GM12878 (cell line): ENCODE measurements around the gene P2RX7. TPM values are rescaled to one million over a fixed set of nuclear protein-coding genes. Genes with fewer than 3 reads are reported as not detected.

Experiments used
- ATAC-seq: fragments of 200-7000 bp; cut with Tn5 transposase; 3 replicates; pipeline ENCODE4 v1.9.1; 2020; ENCODE audit warnings: mild to moderate bottlenecking, moderate library complexity
- BruUV-seq: library from RNA; stranded (reverse); fragments of 400-500 nt; replicated peaks from 2 replicates; lab custom pipeline; 2021; lab: Mats Ljungman, UMichigan
- CTCF ChIA-PET: fragments of 300-600 bp; sonication (Branson Sonifier 250); formaldehyde crosslinking; extraction: SDS; loops from one replicate; lab custom pipeline; 2021; ENCODE audit warnings: inconsistent platforms; lab: Yijun Ruan, JAX
- POLR2A ChIA-PET: fragments of 350-600 bp; formaldehyde crosslinking; extraction: SDS; loops from one replicate; lab custom pipeline; 2021; ENCODE audit warnings: inconsistent platforms; lab: Charles Lee
- RAD21 ChIA-PET: fragments of 300-600 bp; sonication (Branson Sonifier 250); formaldehyde crosslinking; loops from one replicate; lab custom pipeline; 2023; ENCODE audit warnings: antibody characterized with exemption; ENCODE audit not compliant: unreplicated experiment; lab: Charles Lee
- SMC1A ChIA-PET: fragments of 300-600 bp; sonication (Branson Sonifier 250); formaldehyde crosslinking; loops from one replicate; lab custom pipeline; 2023; ENCODE audit not compliant: unreplicated experiment, uncharacterized antibody; lab: Charles Lee
- DNase-seq: peaks from one replicate; pipeline ENCODE4 v3.0.0-alpha.2; 2011; ENCODE audit warnings: low read depth, low spot score
- FAIRE-seq: peaks from 3 replicates; lab custom pipeline; 2011; peaks lifted over from hg19 to GRCh38; lab: Jason Lieb, UNC
- H2AFZ ChIP-seq: 2 replicates; pipeline ENCODE4 v1.6.0; 2011; ENCODE audit warnings: low read depth, low read length, control low read depth; ENCODE audit not compliant: control insufficient read depth
- H3K27ac ChIP-seq: 2 replicates; pipeline ENCODE4 v1.5.1; 2011; ENCODE audit warnings: control low read depth; ENCODE audit not compliant: control insufficient read depth, insufficient read depth
- H3K27me3 ChIP-seq, 2 experiments: replicated peaks in 1 of 2; 2 replicates each; pipeline versions ENCODE4 v1.6.0 to v1.6.1; 2011; ENCODE audit warnings: low read length in 1 of 2; ENCODE audit not compliant: control insufficient read depth in 2 of 2, insufficient read depth in 2 of 2
- H3K36me3 ChIP-seq, 2 experiments: 2 replicates each; pipeline ENCODE4 v1.5.1; 2011; ENCODE audit warnings: low read length in 1 of 2; ENCODE audit not compliant: control insufficient read depth in 2 of 2, insufficient read depth in 2 of 2
- H3K4me1 ChIP-seq: 2 replicates; pipeline ENCODE4 v1.6.1; 2011; ENCODE audit warnings: mild to moderate bottlenecking, low read length, moderate library complexity, mixed read lengths; ENCODE audit not compliant: control insufficient read depth, insufficient read depth
- H3K4me2 ChIP-seq: 2 replicates; pipeline ENCODE4 v1.6.0; 2011; ENCODE audit warnings: control low read depth; ENCODE audit not compliant: control insufficient read depth, insufficient read depth
- H3K4me3 ChIP-seq: fragments of 200-600 bp; sonication (generic); 2 replicates; pipeline ENCODE4 v1.5.1; 2016
- H3K79me2 ChIP-seq: 2 replicates; pipeline ENCODE4 v1.6.0; 2011; ENCODE audit warnings: low read length; ENCODE audit not compliant: control insufficient read depth, insufficient read depth
- H3K9ac ChIP-seq: 2 replicates; pipeline ENCODE4 v1.8.0; 2011; ENCODE audit warnings: low read length, control low read depth, mixed read lengths; ENCODE audit not compliant: control insufficient read depth, insufficient read depth
- H3K9me3 ChIP-seq: replicated peaks from 3 replicates; pipeline ENCODE4 v1.5.1; 2011; ENCODE audit warnings: mild to moderate bottlenecking, low read length; ENCODE audit not compliant: control insufficient read depth, insufficient read depth
- H4K20me1 ChIP-seq: 2 replicates; pipeline ENCODE4 v1.6.0; 2011; ENCODE audit not compliant: control insufficient read depth, insufficient read depth
- BCLAF1 ChIP-seq: fragments of 450-650 bp; IDR thresholded peaks from 2 replicates; pipeline ENCODE4 v1.6.1; 2017; ENCODE audit warnings: antibody characterized with exemption, mild to moderate bottlenecking, moderate library complexity
- DPF2 ChIP-seq: fragments of 450-650 bp; IDR thresholded peaks from 2 replicates; pipeline ENCODE4 v1.6.1; 2017; ENCODE audit warnings: mild to moderate bottlenecking
- E4F1 ChIP-seq: fragments of 450-650 bp; IDR thresholded peaks from 2 replicates; pipeline ENCODE4 v1.6.1; 2018; ENCODE audit warnings: borderline replicate concordance, mild to moderate bottlenecking; ENCODE audit not compliant: partially characterized antibody
- JUND ChIP-seq: IDR thresholded peaks from 2 replicates; pipeline ENCODE4 v1.6.1; 2012; ENCODE audit warnings: low read depth, mild to moderate bottlenecking, low read length, improper control_type of control experiment, moderate library complexity
- LARP7 ChIP-seq: fragments of 450-650 bp; IDR thresholded peaks from 2 replicates; pipeline ENCODE4 v1.6.1; 2017; ENCODE audit warnings: mild to moderate bottlenecking
- NR2F1 ChIP-seq: fragments of 450-650 bp; conservative IDR thresholded peaks from 2 replicates; pipeline ENCODE4 v1.6.1; 2017; ENCODE audit warnings: mild to moderate bottlenecking
- PAX5 ChIP-seq: IDR thresholded peaks from 2 replicates; pipeline ENCODE4 v1.6.1; 2011; ENCODE audit warnings: low read depth, low read length, borderline replicate concordance
- POU2F2 ChIP-seq: IDR thresholded peaks from 3 replicates; pipeline ENCODE4 v1.6.1; 2011; ENCODE audit warnings: low read depth, mild to moderate bottlenecking, low read length, borderline replicate concordance
- TCF12 ChIP-seq: IDR thresholded peaks from 2 replicates; pipeline ENCODE4 v1.6.1; 2011; ENCODE audit warnings: low read depth, mild to moderate bottlenecking, low read length
- TCF7 ChIP-seq: IDR thresholded peaks from 2 replicates; pipeline ENCODE4 v1.6.1; 2014; ENCODE audit warnings: antibody characterized with exemption, borderline replicate concordance
- ZNF274 ChIP-seq: IDR thresholded peaks from one replicate; pipeline ENCODE4 v1.8.0; 2011; ENCODE audit not compliant: insufficient read length, insufficient read depth
- WGBS: methylation state at CpG from one replicate; pipeline ENCODE4 v1.1.6; 2016; ENCODE audit warnings: low lambda C conversion rate; ENCODE audit not compliant: insufficient replicate concordance, insufficient coverage; ENCODE audit errors: missing lambda C conversion rate; 5-methylcytosine and 5-hydroxymethylcytosine counted together
- in situ Hi-C: fragments of 300-500 bp; cut with MboI; formaldehyde crosslinking; loops from 9 replicates; pipeline ENCODE4 v1.14.3; 2018; ENCODE audit warnings: mixed read lengths
- intact Hi-C: fragments of 100-400 bp; cut with micrococcal nuclease; formaldehyde crosslinking; loops from one replicate; pipeline ENCODE4 v1.14.2; 2022; ENCODE audit not compliant: unreplicated experiment
- polyA plus RNA-seq, 11 experiments: library from polyadenylated mRNA; depleted of rRNA in 4 of 11; unstranded in 6 of 11; stranded (reverse) in 5 of 11; fragments of >200 nt; fragmentation: Nextera tagmentation in 4 of 11; fragmentation: Illumina TruSeq in 1 of 11; extraction: Ambion mirVana in 4 of 11; extraction: Trizol in 1 of 11; gene quantifications; 1 replicate in 1 of 11; 2 replicates in 10 of 11; pipeline versions ENCODE4 v1.2.1 to v1.2.3, GENCODE V29; 2011 to 2016; ENCODE audit warnings: inconsistent platforms in 2 of 11, missing spikeins in 2 of 11, low read depth in 1 of 11
- total RNA-seq, 4 experiments: library from RNA; depleted of rRNA in 3 of 4; stranded (reverse); fragments of >200 nt in 3 of 4; fragmentation: Illumina TruSeq in 1 of 4; extraction: Trizol in 1 of 4; gene quantifications; 2 replicates each; pipeline versions ENCODE4 v1.2.1 to v1.2.3, GENCODE V29; 2013 to 2021

Gene P2RX7
- total and polyA plus RNA-seq, 10 of the 15 experiments (the other 5 are each of a cell fraction or from before 2014, with no cell fraction given): 0.74 to 2.6 (median 1.5) TPM

- Histone ChIP-seq H3K79me2 (no peaks in the 10 kb centered on the region), H3K27me3 (no peaks in the 10 kb centered on the region), H3K4me2 (no peak overlapping the region), H3K27ac (no peak overlapping the region), H2AFZ (no peak overlapping the region), H3K4me1 (peaks cover 9% of the 10 kb centered on the region), H3K9me3 (no peaks in the 10 kb centered on the region), H3K4me3 (no peak overlapping the region), H4K20me1 (no peaks in the 10 kb centered on the region), H3K9ac (no peak overlapping the region), H3K36me3 (peaks cover 0 to 4% of the 10 kb centered on the region in 2 experiments; a peak in 3 of 4 replicates)
- POLR2A ChIA-PET: no interaction called here
- RAD21 ChIA-PET: no interaction called here
- intact Hi-C loops: no loop called here
- no peak for DNase-seq
- ATAC-seq: no peak
- TF ChIP-seq TCF12 (no peak), DPF2 (no peak), LARP7 (no peak), NR2F1 (no peak), TCF7 (no peak), PAX5 (no peak), JUND (no peak), ZNF274 (no peak), POU2F2 (no peak), BCLAF1 (no peak), E4F1 (no peak)
- in situ Hi-C loops: no loop called here
- CTCF ChIA-PET: interaction anchor here (0.5 to 1.1 kb wide), 2 partner anchors 28 to 40 kb away, joined by 3 to 4 read pairs; no protein-coding TSS in a partner anchor
- FAIRE-seq: no peak
- SMC1A ChIA-PET: interaction anchor here (0.7 kb wide), 1 partner anchor 116 kb away, joined by 4 read pairs; no protein-coding TSS in a partner anchor
- WGBS: 89% methylated on average over 18 of the region's 18 CpGs
- BruUV-seq: no TSS peak
Observed at GRCh38 chr12:121218588-121219352, 86.1 kb downstream of the P2RX7 start.
